ENCODE measurements around the gene SDC3. TPM values are rescaled to one million over a fixed set of nuclear protein-coding genes. Genes with fewer than 3 reads are reported as not detected.

Gene SDC3
- total RNA-seq, 1 experiment from 2014 or later, result 0.04 TPM

DNA sequence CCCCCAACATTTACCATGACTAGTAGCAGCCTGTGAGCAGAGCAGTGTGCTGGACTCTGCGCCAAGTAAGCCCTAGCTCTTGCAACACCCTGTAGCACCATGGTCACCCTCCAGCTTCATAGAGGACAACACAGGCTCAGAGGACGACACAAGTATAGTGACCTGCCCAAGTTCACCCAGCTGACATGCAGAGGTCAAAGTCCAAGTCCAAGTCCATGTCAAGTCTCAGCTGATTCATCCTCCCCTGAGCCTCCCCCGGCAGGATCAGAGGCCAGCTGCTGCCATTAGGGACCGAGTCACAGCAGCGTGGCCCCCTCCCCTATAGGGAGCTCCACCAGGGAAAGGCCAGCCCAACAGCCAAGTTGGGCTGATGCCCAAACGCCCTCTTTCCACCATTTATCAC lies 15.9 kb downstream of the SDC3 start:
- Histone ChIP-seq H2AFZ (ENCODE audit: low read length) (no peak overlapping the region), H4K20me1 (ENCODE audit: insufficient read depth, low read depth, low read length) (peaks cover 13% of the 10 kb centered on the region; the same call in 1 of the 2 replicates), H3K9ac (ENCODE audit: low read length) (no peak overlapping the region), H3K4me1 (ENCODE audit: low read length) (peaks cover 14% of the 10 kb centered on the region), H3K9me2 (replicated peaks; ENCODE audit: insufficient read depth, low read length) (no peaks in the 10 kb centered on the region), H3K27me3 (ENCODE audit: low read length) (no peaks in the 10 kb centered on the region), H3K9me3 (ENCODE audit: low read length) (no peaks in the 10 kb centered on the region), H3K36me3 (ENCODE audit: insufficient read depth, low read length) (no peaks in the 10 kb centered on the region), H3K4me2 (ENCODE audit: low read depth, low read length, poor library complexity, severe bottlenecking) (no peak overlapping the region), H3K79me2 (ENCODE audit: low read length) (no peaks in the 10 kb centered on the region), H3K27ac (ENCODE audit: low read length) (no peak overlapping the region), H3K4me3 (ENCODE audit: low read length) (no peak overlapping the region)
- DNase-seq, result no peak

DNA sequence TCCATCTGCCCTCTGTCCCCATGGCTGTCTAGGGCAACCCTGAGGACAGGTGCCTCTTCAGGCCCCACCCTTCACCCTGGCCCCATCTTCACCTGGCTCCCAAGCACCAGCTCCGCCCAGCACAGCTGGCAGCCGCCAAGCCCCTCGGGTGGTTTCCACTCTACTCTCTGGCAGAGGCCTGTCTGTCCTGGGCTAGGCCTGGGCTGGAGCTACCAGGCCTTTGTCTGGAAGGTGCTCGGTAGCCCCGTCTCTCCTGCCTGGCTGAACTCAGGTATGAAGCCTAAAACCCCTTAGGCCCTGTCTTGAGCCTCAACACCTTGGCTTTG lies 17.4 kb downstream of the SDC3 start:
- H3K9me3 ChIP-seq (ENCODE audit: low read length), result no peaks in the 10 kb centered on the region
- H3K4me3 ChIP-seq (ENCODE audit: low read length), result no peak overlapping the region
- H3K27ac ChIP-seq (ENCODE audit: low read length), result no peak overlapping the region
- DNase-seq, result no peak
- peaks cover 13% of the 10 kb centered on the region; the same call in 1 of the 2 replicates for H4K20me1 ChIP-seq (ENCODE audit: insufficient read depth, low read depth, low read length)
- no peak overlapping the region for H3K9ac ChIP-seq (ENCODE audit: low read length)
- H3K4me2 ChIP-seq (ENCODE audit: low read depth, low read length, poor library complexity, severe bottlenecking), result no peak overlapping the region
- H3K9me2 ChIP-seq (replicated peaks; ENCODE audit: insufficient read depth, low read length), result no peaks in the 10 kb centered on the region
- H3K79me2 ChIP-seq (ENCODE audit: low read length), result no peaks in the 10 kb centered on the region
- H3K36me3 ChIP-seq (ENCODE audit: insufficient read depth, low read length), result no peaks in the 10 kb centered on the region
- no peak overlapping the region for H2AFZ ChIP-seq (ENCODE audit: low read length)
- H3K27me3 ChIP-seq (ENCODE audit: low read length), result no peaks in the 10 kb centered on the region
- peaks cover 19% of the 10 kb centered on the region for H3K4me1 ChIP-seq (ENCODE audit: low read length)

DNA sequence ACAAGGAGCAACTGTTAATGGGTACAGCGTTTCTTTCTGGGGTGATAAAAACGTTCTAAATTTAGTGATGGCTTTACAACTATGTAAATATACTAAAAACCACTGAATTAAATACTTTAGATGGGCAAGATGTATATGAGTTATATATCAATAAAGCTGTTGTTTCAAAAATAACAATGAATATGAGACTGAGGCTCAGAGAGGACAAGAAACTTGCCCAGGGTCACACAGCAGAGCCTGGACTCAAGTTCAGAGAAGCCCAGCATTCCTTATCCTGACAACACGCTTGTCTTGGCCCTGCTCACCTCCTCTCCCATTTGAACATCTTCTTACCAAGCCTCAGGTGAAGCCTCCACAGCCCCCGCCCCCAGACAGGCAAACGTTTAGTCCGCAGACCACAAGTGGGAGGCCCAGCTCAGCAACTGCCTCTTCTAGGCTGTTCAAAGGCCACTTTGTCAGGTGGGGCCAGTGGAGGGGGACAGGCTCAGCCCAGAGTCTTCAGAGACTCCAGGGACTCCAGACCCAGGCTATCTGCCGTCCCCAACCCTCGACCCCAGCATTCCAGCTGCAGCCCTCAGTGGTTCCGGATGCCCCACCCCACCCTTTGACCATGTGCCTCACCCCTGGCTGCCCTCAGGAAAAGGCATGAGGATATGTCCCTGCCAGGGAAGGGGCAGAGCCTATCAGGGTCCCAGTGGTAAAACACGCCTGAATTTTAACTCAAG lies 17.9 kb downstream of the SDC3 start:
- Histone ChIP-seq H3K9ac (ENCODE audit: low read length) (no peak overlapping the region), H2AFZ (ENCODE audit: low read length) (no peak overlapping the region)
- no peak for DNase-seq

DNA sequence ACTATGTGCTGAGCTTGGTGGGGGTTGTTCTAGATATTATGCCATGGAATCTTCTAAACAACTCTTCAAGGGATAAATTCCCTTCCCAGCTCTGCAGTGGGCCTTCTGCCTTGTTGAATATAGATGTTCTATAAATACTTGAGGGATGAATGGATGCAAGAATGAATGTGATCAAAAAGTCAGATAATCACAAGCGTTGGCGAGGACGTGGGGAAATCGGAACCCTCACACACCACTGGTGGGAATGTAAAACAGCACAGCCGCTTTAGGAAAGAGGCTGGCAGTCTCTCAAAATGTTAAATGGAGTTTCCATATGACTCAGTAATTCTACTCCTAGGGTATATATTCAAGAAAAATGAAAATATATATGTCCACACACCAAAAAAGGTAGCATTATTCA lies 19.0 kb downstream of the SDC3 start:
- Histone ChIP-seq H3K9me2 (replicated peaks; ENCODE audit: insufficient read depth, low read length) (no peaks in the 10 kb centered on the region), H3K4me1 (ENCODE audit: low read length) (peaks cover 19% of the 10 kb centered on the region), H3K4me3 (ENCODE audit: low read length) (no peak overlapping the region), H3K36me3 (ENCODE audit: insufficient read depth, low read length) (no peaks in the 10 kb centered on the region), H3K27me3 (ENCODE audit: low read length) (no peaks in the 10 kb centered on the region), H2AFZ (ENCODE audit: low read length) (no peak overlapping the region), H4K20me1 (ENCODE audit: insufficient read depth, low read depth, low read length) (peaks cover 13% of the 10 kb centered on the region; the same call in 1 of the 2 replicates), H3K9me3 (ENCODE audit: low read length) (no peaks in the 10 kb centered on the region), H3K4me2 (ENCODE audit: low read depth, low read length, poor library complexity, severe bottlenecking) (no peak overlapping the region), H3K27ac (ENCODE audit: low read length) (no peak overlapping the region), H3K79me2 (ENCODE audit: low read length) (no peaks in the 10 kb centered on the region), H3K9ac (ENCODE audit: low read length) (no peak overlapping the region)
- DNase-seq, result no peak

More for the DNA sequence above, 17.9 kb downstream of the SDC3 start:
- Histone ChIP-seq H3K9me2 (replicated peaks; ENCODE audit: insufficient read depth, low read length) (no peaks in the 10 kb centered on the region), H3K27me3 (ENCODE audit: low read length) (no peaks in the 10 kb centered on the region), H3K9me3 (ENCODE audit: low read length) (no peaks in the 10 kb centered on the region), H3K4me1 (ENCODE audit: low read length) (peaks cover 19% of the 10 kb centered on the region), H3K4me3 (ENCODE audit: low read length) (no peak overlapping the region), H3K27ac (ENCODE audit: low read length) (no peak overlapping the region), H3K4me2 (ENCODE audit: low read depth, low read length, poor library complexity, severe bottlenecking) (no peak overlapping the region), H3K79me2 (ENCODE audit: low read length) (no peaks in the 10 kb centered on the region), H3K36me3 (ENCODE audit: insufficient read depth, low read length) (no peaks in the 10 kb centered on the region), H4K20me1 (ENCODE audit: insufficient read depth, low read depth, low read length) (peaks cover 13% of the 10 kb centered on the region; the same call in 1 of the 2 replicates)

DNA sequence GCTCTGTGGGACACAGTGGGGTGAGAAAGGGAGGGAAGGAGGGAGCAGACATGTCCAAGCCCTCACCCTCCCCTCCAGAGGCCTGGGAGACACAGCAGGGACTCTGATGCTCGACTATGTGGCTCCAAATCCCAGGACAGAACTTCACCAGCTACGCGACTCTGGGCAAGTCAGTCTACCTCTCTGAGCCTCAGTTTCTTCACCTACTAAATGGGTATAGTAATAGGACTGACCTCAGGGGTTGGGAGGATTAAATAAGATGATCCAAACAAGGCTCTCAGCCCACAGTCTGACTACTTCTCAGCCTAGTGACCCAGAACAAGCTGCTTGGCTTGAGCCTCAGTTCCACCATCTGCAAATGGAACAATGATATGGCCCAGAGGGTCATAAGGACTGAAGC lies 19.6 kb downstream of the SDC3 start:
- no peaks in the 10 kb centered on the region for H3K9me3 ChIP-seq (ENCODE audit: low read length)
- no peaks in the 10 kb centered on the region for H3K9me2 ChIP-seq (replicated peaks; ENCODE audit: insufficient read depth, low read length)
- no peaks in the 10 kb centered on the region for H3K79me2 ChIP-seq (ENCODE audit: low read length)
- peaks cover 13% of the 10 kb centered on the region; the same call in 1 of the 2 replicates for H4K20me1 ChIP-seq (ENCODE audit: insufficient read depth, low read depth, low read length)
- DNase-seq, result no peak
- no peak overlapping the region for H3K4me3 ChIP-seq (ENCODE audit: low read length)
- no peaks in the 10 kb centered on the region for H3K27me3 ChIP-seq (ENCODE audit: low read length)
- no peak overlapping the region for H3K4me2 ChIP-seq (ENCODE audit: low read depth, low read length, poor library complexity, severe bottlenecking)
- H3K4me1 ChIP-seq (ENCODE audit: low read length), result peaks cover 19% of the 10 kb centered on the region
- H3K9ac ChIP-seq (ENCODE audit: low read length), result no peak overlapping the region
- H2AFZ ChIP-seq (ENCODE audit: low read length), result no peak overlapping the region
- no peaks in the 10 kb centered on the region for H3K36me3 ChIP-seq (ENCODE audit: insufficient read depth, low read length)
- H3K27ac ChIP-seq (ENCODE audit: low read length), result no peak overlapping the region

DNA sequence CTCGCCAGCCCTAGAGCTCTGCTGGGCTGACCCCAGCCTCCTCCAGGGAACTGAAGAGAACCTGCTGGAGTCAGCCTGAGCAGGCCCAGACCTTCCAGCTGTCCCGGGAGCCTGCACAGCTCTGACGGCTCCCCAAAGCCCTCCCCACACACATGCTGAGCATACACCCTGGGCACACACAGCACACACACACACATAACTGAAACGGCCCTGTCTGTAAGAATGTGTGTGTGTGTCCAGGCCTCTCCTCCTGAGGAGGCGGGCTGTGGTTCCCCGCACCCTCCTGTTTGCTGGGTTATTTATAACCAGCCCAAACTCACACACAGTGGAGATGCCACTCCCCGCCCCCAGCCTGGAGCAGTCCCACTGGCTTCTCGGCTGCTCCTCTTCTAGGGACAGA lies 20.2 kb downstream of the SDC3 start:
- H3K4me2 ChIP-seq (ENCODE audit: low read depth, low read length, poor library complexity, severe bottlenecking), result peak overlapping the region; percentile 42
- peaks cover 16% of the 10 kb centered on the region; the same call in 1 of the 2 replicates for H4K20me1 ChIP-seq (ENCODE audit: insufficient read depth, low read depth, low read length)
- peaks cover 19% of the 10 kb centered on the region for H3K4me1 ChIP-seq (ENCODE audit: low read length)
- H3K9me3 ChIP-seq (ENCODE audit: low read length), result no peaks in the 10 kb centered on the region
- H3K9ac ChIP-seq (ENCODE audit: low read length), result peak overlapping the region; percentile 29; the same call in 1 of the 2 replicates
- no peak overlapping the region for H2AFZ ChIP-seq (ENCODE audit: low read length)
- H3K4me3 ChIP-seq (ENCODE audit: low read length), result no peak overlapping the region
- DNase-seq, result no peak
- no peak overlapping the region for H3K27ac ChIP-seq (ENCODE audit: low read length)
- no peaks in the 10 kb centered on the region for H3K79me2 ChIP-seq (ENCODE audit: low read length)
- H3K36me3 ChIP-seq (ENCODE audit: insufficient read depth, low read length), result no peaks in the 10 kb centered on the region
- no peaks in the 10 kb centered on the region for H3K27me3 ChIP-seq (ENCODE audit: low read length)
- H3K9me2 ChIP-seq (replicated peaks; ENCODE audit: insufficient read depth, low read length), result no peaks in the 10 kb centered on the region

DNA sequence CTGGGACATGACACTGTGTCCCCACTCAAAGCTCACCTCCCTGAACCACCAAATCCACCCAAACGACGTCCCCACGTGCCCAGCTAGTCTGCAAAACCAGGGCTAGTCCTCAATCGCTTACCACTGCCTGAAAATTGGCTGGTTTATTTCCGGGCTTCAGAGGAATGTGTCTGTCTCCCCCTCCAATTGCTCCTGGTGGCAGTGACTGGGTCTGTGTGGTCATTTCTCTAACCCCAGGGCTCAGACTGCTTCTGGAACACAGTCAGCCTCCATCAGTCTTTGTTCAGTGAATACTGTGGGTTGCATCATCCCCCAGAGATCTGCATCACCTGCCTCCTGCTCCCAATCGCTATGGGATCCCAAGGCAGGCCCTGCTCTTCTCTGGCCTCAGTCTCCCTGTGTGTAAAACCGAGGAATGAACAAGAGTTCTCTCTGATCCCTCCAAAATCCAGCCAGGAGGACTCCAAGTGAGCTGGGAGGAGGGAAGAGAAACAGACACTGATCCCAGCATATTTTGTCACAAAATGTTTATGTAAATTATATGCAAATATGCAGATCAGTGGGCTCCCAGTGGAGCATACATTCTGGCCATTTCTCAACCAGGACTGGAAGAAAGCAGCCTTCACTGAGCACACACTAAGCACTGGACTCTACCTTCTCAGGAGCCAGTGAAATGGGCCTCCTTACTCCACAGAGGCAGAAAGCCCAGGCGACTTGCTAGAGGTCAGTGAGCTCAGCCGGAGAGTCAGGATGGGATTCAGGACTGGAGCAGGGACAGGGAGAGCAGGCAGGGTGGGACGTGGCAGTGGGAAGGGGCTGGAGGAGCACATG lies 20.9 kb downstream of the SDC3 start:
- Histone ChIP-seq H3K4me2 (ENCODE audit: low read depth, low read length, poor library complexity, severe bottlenecking) (peak overlapping the region; percentile 42), H3K79me2 (ENCODE audit: low read length) (no peaks in the 10 kb centered on the region), H3K4me1 (ENCODE audit: low read length) (peaks cover 19% of the 10 kb centered on the region), H3K36me3 (ENCODE audit: insufficient read depth, low read length) (no peaks in the 10 kb centered on the region), H3K27ac (ENCODE audit: low read length) (no peak overlapping the region), H3K9ac (ENCODE audit: low read length) (peak overlapping the region; percentile 29; the same call in 1 of the 2 replicates), H4K20me1 (ENCODE audit: insufficient read depth, low read depth, low read length) (peaks cover 17% of the 10 kb centered on the region; the same call in 1 of the 2 replicates), H3K4me3 (ENCODE audit: low read length) (no peak overlapping the region), H3K9me2 (replicated peaks; ENCODE audit: insufficient read depth, low read length) (no peaks in the 10 kb centered on the region), H3K9me3 (ENCODE audit: low read length) (no peaks in the 10 kb centered on the region), H2AFZ (ENCODE audit: low read length) (no peak overlapping the region), H3K27me3 (ENCODE audit: low read length) (no peaks in the 10 kb centered on the region)
- peak; percentile 65 for DNase-seq

DNA sequence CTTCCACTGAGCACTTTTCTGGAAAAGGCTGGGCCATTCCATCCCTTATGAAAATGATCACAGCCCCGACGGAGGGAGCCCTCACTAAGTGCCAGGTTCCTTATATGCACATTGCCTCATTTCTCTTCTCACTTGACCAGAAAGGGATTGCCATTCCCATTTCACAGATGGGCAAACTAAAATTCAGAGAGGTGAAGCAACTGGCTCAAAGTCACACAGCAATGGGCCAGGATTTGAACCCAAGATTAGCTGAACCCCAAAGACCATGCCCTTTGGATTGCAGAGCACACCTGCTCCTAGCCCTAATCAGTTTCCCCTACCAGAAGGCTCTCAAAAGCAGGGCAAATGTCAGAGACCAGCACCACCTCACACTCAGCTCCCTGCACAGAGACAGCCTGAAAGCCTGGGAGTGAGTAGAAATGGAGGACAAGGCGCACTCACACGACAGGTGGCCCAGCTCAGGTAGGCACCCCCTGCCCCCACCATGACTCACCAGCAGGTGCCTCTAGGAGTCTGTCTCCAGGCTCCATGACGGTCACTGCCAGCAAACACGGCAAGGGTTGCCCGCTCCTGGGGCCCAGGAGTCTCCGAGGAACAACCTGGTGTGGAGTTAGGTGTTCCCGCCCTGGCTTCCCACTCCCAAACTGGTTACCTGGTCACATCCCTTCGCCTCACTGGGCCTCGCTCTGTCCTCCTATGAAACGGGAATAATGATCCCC lies 21.7 kb downstream of the SDC3 start:
- H3K27me3 ChIP-seq (ENCODE audit: low read length), result no peaks in the 10 kb centered on the region
- H3K4me1 ChIP-seq (ENCODE audit: low read length), result peaks cover 24% of the 10 kb centered on the region
- no peak for DNase-seq
- peaks cover 15% of the 10 kb centered on the region; the same call in 1 of the 2 replicates for H4K20me1 ChIP-seq (ENCODE audit: insufficient read depth, low read depth, low read length)
- H3K79me2 ChIP-seq (ENCODE audit: low read length), result no peaks in the 10 kb centered on the region
- no peak overlapping the region for H2AFZ ChIP-seq (ENCODE audit: low read length)
- no peaks in the 10 kb centered on the region for H3K9me3 ChIP-seq (ENCODE audit: low read length)
- no peaks in the 10 kb centered on the region for H3K9me2 ChIP-seq (replicated peaks; ENCODE audit: insufficient read depth, low read length)
- H3K36me3 ChIP-seq (ENCODE audit: insufficient read depth, low read length), result no peaks in the 10 kb centered on the region
- H3K4me3 ChIP-seq (ENCODE audit: low read length), result no peak overlapping the region
- H3K4me2 ChIP-seq (ENCODE audit: low read depth, low read length, poor library complexity, severe bottlenecking), result no peak overlapping the region
- no peak overlapping the region for H3K27ac ChIP-seq (ENCODE audit: low read length)
- H3K9ac ChIP-seq (ENCODE audit: low read length), result no peak overlapping the region

All from Karpas-422 (cell line).